Fibroblast of skin of left quadriceps (primary cell): Measurements from ENCODE around the gene TOX4.
A peak's percentile ranks its signal among the peaks of the same experiment; 100 is the strongest.

Experiments used
- DNase-seq, 2 experiments: peaks; one replicate each; pipeline ENCODE4 v3.0.0-alpha.2; 2013; ENCODE audit warnings: low read depth in 2 of 2

TOX4 gene

GRCh38 chr14:21503376-21503775 is 26.4 kb downstream of the TOX4 start:
- no peak for DNase-seq

- no peak for DNase-seq
Measured at GRCh38 chr14:21505012-21505553, 28.1 kb downstream of the TOX4 start.

- DNase-seq = no peak
Measured at GRCh38 chr14:21506557-21506956, 29.6 kb downstream of the TOX4 start.

GRCh38 chr14:21509432-21510143 is 32.6 kb downstream of the TOX4 start:
- no peak for DNase-seq

- DNase-seq = peak; percentile 98
Measured at GRCh38 chr14:21510735-21511657, 34.0 kb downstream of the TOX4 start, which contains the start of gene METTL3. Gene METTL3, minus strand, starts transcription at chr14:21511340. Its CDS starts 117 bp downstream, at chr14:21511223.

- DNase-seq = no peak
Measured at GRCh38 chr14:21514341-21514740, 37.3 kb downstream of the TOX4 start.

GRCh38 chr14:21518725-21519124 is 41.7 kb downstream of the TOX4 start:
- DNase-seq = no peak

GRCh38 chr14:21520767-21521166 is 43.8 kb downstream of the TOX4 start:
- no peak for DNase-seq

GRCh38 chr14:21521501-21521900 is 44.5 kb downstream of the TOX4 start:
- peak; percentile 36 to 44 for DNase-seq

GRCh38 chr14:21523203-21523602 is 46.2 kb downstream of the TOX4 start:
- DNase-seq = no peak

GRCh38 chr14:21524575-21525490 is 47.8 kb downstream of the TOX4 start:
- no peak for DNase-seq

- no peak for DNase-seq
Measured at GRCh38 chr14:21525571-21525961, 48.6 kb downstream of the TOX4 start.

GRCh38 chr14:21525962-21526671 is 49.1 kb downstream of the TOX4 start, which contains the start of gene SALL2:
Gene SALL2, minus strand, starts transcription at chr14:21526346. Its CDS starts 219 bp downstream, at chr14:21526127.
- DNase-seq = peak; percentile 39 to 50

GRCh38 chr14:21526672-21527317 is 49.8 kb downstream of the TOX4 start:
- no peak for DNase-seq

GRCh38 chr14:21527318-21527679 is 50.3 kb downstream of the TOX4 start:
- no peak for DNase-seq

GRCh38 chr14:21528381-21529348 is 51.7 kb downstream of the TOX4 start:
- DNase-seq = no peak

GRCh38 chr14:21529515-21529914 is 52.5 kb downstream of the TOX4 start:
- DNase-seq = no peak

GRCh38 chr14:21533294-21533693 is 56.3 kb downstream of the TOX4 start:
- no peak for DNase-seq

- no peak for DNase-seq
Measured at GRCh38 chr14:21534576-21534975, 57.6 kb downstream of the TOX4 start.
